Measurements from ENCODE around the gene TRIM34. TPM values are rescaled to one million over a fixed set of nuclear protein-coding genes. Genes with fewer than 3 reads are reported as not detected.

Gene TRIM34
- total and polyA plus RNA-seq, 4 donors, result 1.7 to 3.8 (median 2.5) TPM

- Histone ChIP-seq H3K27ac (ENCODE audit: low read depth in 1 of 2, low read length in 2 of 2) (no peak overlapping the region), H3K27me3 (ENCODE audit: control insufficient read depth in 4 of 4, insufficient read depth in 4 of 4, low read length in 3 of 4) (no peaks in the 10 kb centered on the region), H3K9me3 (ENCODE audit: control insufficient read depth in 4 of 4, low read length in 3 of 4) (no peaks in the 10 kb centered on the region), H3K9ac (ENCODE audit: low read depth in 1 of 2, low read length in 2 of 2) (no peak overlapping the region), H3K4me3 (ENCODE audit: low read depth in 1 of 3, low read length in 3 of 3) (no peak overlapping the region), H3K4me1 (ENCODE audit: control insufficient read depth in 4 of 4, insufficient read depth in 4 of 4, low read length in 3 of 4) (peaks cover 2 to 15% (median 11%) of the 10 kb centered on the region in 4 donors), H3K36me3 (ENCODE audit: control insufficient read depth in 4 of 4, insufficient read depth in 3 of 4, low read depth in 1 of 4, low read length in 3 of 4) (no peaks in the 10 kb centered on the region)
- WGBS, result 76% methylated on average over 3 of the region's 3 CpGs
- no peak for DNase-seq (ENCODE audit: low spot score)
- TF ChIP-seq MAX (IDR thresholded peaks at IDR 0.05), result no peak
- TF ChIP-seq NR2F2 (IDR thresholded peaks at IDR 0.05), result no peak
- no peak for TF ChIP-seq EGR1 (IDR thresholded peaks at IDR 0.05; ENCODE audit: low read depth in 2 of 2)
- TF ChIP-seq CTCF (IDR thresholded peaks at IDR 0.05; ENCODE audit: low read depth, low read length, missing input control), result no peak
- no peak for TF ChIP-seq JUND (IDR thresholded peaks at IDR 0.05)
- no peak for TF ChIP-seq ZBTB33 (IDR thresholded peaks at IDR 0.05)
- TF ChIP-seq RXRA (IDR thresholded peaks at IDR 0.05), result no peak
- no peak for TF ChIP-seq TAF1 (conservative IDR thresholded peaks at IDR 0.05)
- TF ChIP-seq FOXA2 (IDR thresholded peaks at IDR 0.05), result no peak
- TF ChIP-seq HNF4G (IDR thresholded peaks at IDR 0.05), result no peak
- TF ChIP-seq RAD21 (IDR thresholded peaks at IDR 0.05), result no peak
- no peak for TF ChIP-seq ATF3 (IDR thresholded peaks at IDR 0.05)
Measured at GRCh38 chr11:5618807-5619206, 6.0 kb upstream of the TRIM34 start.

- Histone ChIP-seq H3K9me3 (ENCODE audit: control insufficient read depth in 4 of 4, low read length in 3 of 4) (no peaks in the 10 kb centered on the region), H3K4me1 (ENCODE audit: control insufficient read depth in 4 of 4, insufficient read depth in 4 of 4, low read length in 3 of 4) (peaks cover 2 to 33% (median 23%) of the 10 kb centered on the region in 4 donors), H3K27me3 (ENCODE audit: control insufficient read depth in 4 of 4, insufficient read depth in 4 of 4, low read length in 3 of 4) (no peaks in the 10 kb centered on the region), H3K9ac (ENCODE audit: low read depth in 1 of 2, low read length in 2 of 2) (no peak overlapping the region), H3K27ac (ENCODE audit: low read depth in 1 of 2, low read length in 2 of 2) (no peak overlapping the region), H3K36me3 (ENCODE audit: control insufficient read depth in 4 of 4, insufficient read depth in 3 of 4, low read depth in 1 of 4, low read length in 3 of 4) (no peaks in the 10 kb centered on the region), H3K4me3 (ENCODE audit: low read depth in 1 of 3, low read length in 3 of 3) (no peak overlapping the region)
- DNase-seq (ENCODE audit: low spot score), result no peak
- 67% methylated on average over 3 of the region's 3 CpGs for WGBS
- TF ChIP-seq RXRA (IDR thresholded peaks at IDR 0.05) (no peak), RAD21 (IDR thresholded peaks at IDR 0.05) (no peak), NR2F2 (IDR thresholded peaks at IDR 0.05) (peak; percentile 36), JUND (IDR thresholded peaks at IDR 0.05) (no peak), FOXA2 (IDR thresholded peaks at IDR 0.05) (peak; percentile 86), CTCF (IDR thresholded peaks at IDR 0.05; ENCODE audit: low read depth, low read length, missing input control) (no peak), FOXA1 (IDR thresholded peaks at IDR 0.05) (peak; percentile 74), MAX (IDR thresholded peaks at IDR 0.05) (no peak), EGR1 (IDR thresholded peaks at IDR 0.05; ENCODE audit: low read depth in 2 of 2) (no peak), SP1 (IDR thresholded peaks at IDR 0.05) (no peak), ATF3 (IDR thresholded peaks at IDR 0.05) (no peak), HNF4A (conservative IDR thresholded peaks at IDR 0.05) (peak; percentile 9 to 26), ZBTB33 (IDR thresholded peaks at IDR 0.05) (no peak), GABPA (IDR thresholded peaks at IDR 0.05 in 1 of 2, conservative IDR thresholded peaks at IDR 0.05 in 1 of 2) (no peak), YY1 (IDR thresholded peaks at IDR 0.05) (no peak), TAF1 (conservative IDR thresholded peaks at IDR 0.05) (no peak)
Measured at GRCh38 chr11:5620651-5621521, 3.9 kb upstream of the TRIM34 start.

Data from liver (tissue), 9 donors.